ENCODE data around the gene FRAT1. TPM values are rescaled to one million over a fixed set of nuclear protein-coding genes. Genes with fewer than 3 reads are reported as not detected.

Gene FRAT1
- total and polyA plus RNA-seq, 2 of the 13 experiments (the other 11 are each of a cell fraction or from before 2014, with no cell fraction given) = 1.7 to 2.3 TPM

- TF ChIP-seq ZFP82 (CRISPR knock-in tag; IDR thresholded peaks at IDR 0.05; ENCODE audit: borderline replicate concordance) (no peak), ZKSCAN8 (CRISPR knock-in tag; IDR thresholded peaks at IDR 0.05; ENCODE audit: borderline replicate concordance) (no peak; the same call in 1 of the 2 replicates), ZNF569 (CRISPR knock-in tag; IDR thresholded peaks at IDR 0.05; ENCODE audit: borderline replicate concordance) (no peak), SALL1 (CRISPR knock-in tag; IDR thresholded peaks at IDR 0.05) (peak; percentile 89), TEAD2 (CRISPR knock-in tag; IDR thresholded peaks at IDR 0.05) (no peak; the same call in 1 of the 2 replicates), PATZ1 (CRISPR knock-in tag; IDR thresholded peaks at IDR 0.05) (peak; percentile 93), YEATS4 (CRISPR knock-in tag; IDR thresholded peaks at IDR 0.05; ENCODE audit: borderline replicate concordance) (peak; percentile 82; the same call in 1 of the 2 replicates), ZNF234 (CRISPR knock-in tag; conservative IDR thresholded peaks at IDR 0.05) (no peak), ETS1 (CRISPR knock-in tag; IDR thresholded peaks at IDR 0.05) (no peak), DNMT1 (CRISPR knock-in tag; IDR thresholded peaks at IDR 0.05) (no peak), HMG20B (CRISPR knock-in tag; conservative IDR thresholded peaks at IDR 0.05) (0 out of 2 replicates have a peak, but pooled peaks have one; percentile 38), ZFP37 (CRISPR knock-in tag; IDR thresholded peaks at IDR 0.05; ENCODE audit: borderline replicate concordance) (peak; percentile 76; the same call in 1 of the 2 replicates), ZNF891 (CRISPR knock-in tag; IDR thresholded peaks at IDR 0.05) (peak; percentile 54; the same call in 1 of the 2 replicates), ISX (CRISPR knock-in tag; conservative IDR thresholded peaks at IDR 0.05) (no peak), KLF13 (CRISPR knock-in tag; IDR thresholded peaks at IDR 0.05) (peak; percentile 46; the same call in 1 of the 2 replicates), TEAD3 (CRISPR knock-in tag; optimal IDR thresholded peaks at IDR 0.05; ENCODE audit: borderline replicate concordance) (peak; percentile 24), ZNF780A (CRISPR knock-in tag; IDR thresholded peaks at IDR 0.05) (no peak), ZNF275 (CRISPR knock-in tag; IDR thresholded peaks at IDR 0.05; ENCODE audit: borderline replicate concordance) (peak; percentile 95; the same call in 1 of the 2 replicates), CREB1 (IDR thresholded peaks at IDR 0.05) (peak; percentile 86), CREB1 (CRISPR knock-in tag; IDR thresholded peaks at IDR 0.05) (peak; percentile 92), ARNTL (CRISPR knock-in tag; IDR thresholded peaks at IDR 0.05) (no peak; the same call in 1 of the 2 replicates)
Observed at GRCh38 chr10:97292097-97292861, 26.8 kb upstream of the FRAT1 start, which contains the start of gene ARHGAP19 (continued).

Measured in HepG2 (cell line).